DMS 273 (cell line): ENCODE measurements around the gene TBC1D9B.

Source experiments
- DNase-seq: peaks from one replicate; lab custom pipeline; 2025; ENCODE audit not compliant: unreplicated experiment; lab: John Stamatoyannopoulos, UW

TBC1D9B gene

DNA sequence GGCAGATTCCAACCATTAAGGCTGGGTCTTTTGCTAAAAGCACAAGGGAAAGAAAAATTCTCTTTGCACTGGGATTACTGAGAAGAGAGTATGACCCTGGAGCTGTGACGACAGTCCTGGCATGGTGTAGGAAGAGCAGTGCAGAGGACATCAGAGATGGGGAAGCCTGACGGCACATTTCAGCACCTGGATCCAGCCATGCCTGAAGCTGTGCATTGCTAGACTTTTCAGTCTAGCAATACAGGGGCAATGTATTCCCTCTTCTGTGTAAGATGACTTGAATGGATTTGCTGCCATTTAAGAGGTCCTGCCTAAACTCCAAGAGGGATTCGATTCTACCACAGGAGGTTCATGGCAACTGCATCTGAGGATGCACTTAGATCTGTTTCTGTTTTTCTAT lies 36.7 kb downstream of the TBC1D9B start:
- no peak for DNase-seq

DNA sequence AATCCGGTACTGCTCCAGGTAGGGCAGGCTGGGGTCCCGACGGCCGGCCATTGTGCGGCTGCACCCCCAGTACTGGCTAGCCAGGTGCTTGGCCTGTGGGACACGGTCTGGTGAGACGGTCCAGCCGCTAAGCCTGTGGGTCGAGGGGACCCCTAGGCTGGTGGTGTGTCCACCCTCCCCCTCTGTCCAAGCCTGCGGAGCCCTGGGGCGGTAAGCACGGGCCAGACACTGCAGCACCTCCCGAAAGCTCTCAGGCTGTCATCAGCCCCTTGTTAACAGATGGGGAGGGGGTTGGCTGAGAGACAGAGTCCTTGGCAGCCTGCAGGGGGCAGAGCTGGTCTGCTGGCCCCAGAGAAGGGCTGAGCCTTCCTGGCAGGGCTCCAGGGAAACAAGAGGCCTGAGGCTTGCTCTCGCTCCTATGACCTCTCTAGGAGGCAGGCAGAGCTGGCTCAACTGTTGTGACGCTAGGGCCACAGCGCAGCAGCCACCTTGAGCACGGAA lies 37.2 kb downstream of the TBC1D9B start:
- DNase-seq, result peak; percentile 85

DNA sequence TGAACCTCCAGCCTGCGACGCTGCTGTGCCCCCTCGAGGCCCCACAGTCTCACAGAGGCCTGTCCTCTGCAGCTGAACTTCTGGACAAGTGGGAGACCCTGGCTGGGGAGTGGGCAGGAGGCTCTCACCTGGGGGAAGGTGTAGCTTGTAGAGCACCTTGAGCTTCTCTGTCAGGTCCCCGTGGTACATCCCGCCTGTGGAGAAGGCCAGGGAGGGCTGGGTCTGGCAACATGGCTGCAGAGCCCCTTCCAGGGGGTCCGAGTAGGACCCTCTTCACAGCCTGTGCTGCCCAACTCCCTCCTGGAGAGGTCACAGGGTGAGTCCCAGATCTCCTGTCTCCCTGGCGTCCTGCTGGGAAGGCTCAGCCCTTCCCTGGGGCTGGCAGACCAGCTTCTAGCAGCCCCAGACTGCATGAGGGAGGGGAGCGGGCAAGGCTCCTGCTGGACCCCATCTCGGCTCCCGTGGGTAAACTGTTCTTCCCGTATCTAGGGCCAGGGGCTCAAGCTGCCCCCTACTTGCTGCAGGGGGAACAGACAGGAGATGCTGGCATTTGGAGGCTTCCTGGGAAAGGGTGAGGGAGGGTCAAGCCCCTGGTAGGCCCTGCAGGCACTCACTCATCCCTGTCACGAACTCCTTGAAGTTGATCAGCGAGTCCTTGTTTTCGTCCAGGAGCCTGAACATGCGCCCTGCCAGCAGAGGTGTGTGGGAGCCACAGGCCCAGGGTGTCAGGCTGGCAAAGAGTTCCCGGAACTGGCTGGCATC lies 37.9 kb downstream of the TBC1D9B start:
- DNase-seq, result no peak

DNA sequence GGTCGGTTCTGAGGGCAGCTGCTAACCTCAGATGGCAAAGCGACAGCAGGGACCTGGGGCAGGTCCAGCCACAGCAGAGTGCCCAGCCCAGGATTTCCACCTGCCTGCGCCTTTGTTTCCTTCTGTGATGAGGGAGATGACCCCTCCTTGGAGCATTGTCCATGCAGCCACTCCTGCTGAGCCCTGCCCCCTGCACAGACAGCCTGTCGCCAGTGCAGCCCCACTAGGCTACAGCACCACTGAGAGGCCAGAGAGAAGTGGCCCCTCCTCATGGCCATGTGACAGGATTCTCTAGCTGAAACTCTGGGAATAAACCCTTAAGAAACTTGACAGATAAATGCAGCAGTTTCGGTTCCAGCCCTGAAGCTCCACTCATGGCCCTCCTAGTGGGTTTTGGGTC lies 38.6 kb downstream of the TBC1D9B start:
- DNase-seq, result no peak

DNA sequence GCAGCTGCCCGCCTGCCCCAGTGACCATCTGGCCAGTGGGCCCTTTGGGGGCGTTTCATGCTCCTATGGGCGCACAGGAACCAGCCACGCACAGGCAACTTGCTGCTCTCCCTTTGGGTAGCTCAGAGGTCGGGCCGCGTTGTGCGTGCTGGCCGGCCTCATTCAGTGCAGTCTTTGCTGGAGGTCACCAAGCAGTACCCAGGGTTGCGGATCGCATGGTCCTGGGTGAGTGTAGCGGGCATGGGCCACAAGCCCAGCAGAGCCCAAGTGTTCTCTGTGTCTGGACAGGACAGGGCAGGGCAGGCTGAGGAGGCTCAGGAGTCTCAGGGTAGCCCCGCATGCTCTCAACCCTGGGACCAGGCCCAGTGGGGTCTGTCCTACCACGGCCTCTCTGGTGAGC lies 39.2 kb downstream of the TBC1D9B start:
- no peak for DNase-seq

GRCh38 chr5:179867476-179867875 lies 40.2 kb downstream of the TBC1D9B start:
- DNase-seq, result no peak

GRCh38 chr5:179867079-179867465 lies 40.6 kb downstream of the TBC1D9B start:
- no peak for DNase-seq

DNA sequence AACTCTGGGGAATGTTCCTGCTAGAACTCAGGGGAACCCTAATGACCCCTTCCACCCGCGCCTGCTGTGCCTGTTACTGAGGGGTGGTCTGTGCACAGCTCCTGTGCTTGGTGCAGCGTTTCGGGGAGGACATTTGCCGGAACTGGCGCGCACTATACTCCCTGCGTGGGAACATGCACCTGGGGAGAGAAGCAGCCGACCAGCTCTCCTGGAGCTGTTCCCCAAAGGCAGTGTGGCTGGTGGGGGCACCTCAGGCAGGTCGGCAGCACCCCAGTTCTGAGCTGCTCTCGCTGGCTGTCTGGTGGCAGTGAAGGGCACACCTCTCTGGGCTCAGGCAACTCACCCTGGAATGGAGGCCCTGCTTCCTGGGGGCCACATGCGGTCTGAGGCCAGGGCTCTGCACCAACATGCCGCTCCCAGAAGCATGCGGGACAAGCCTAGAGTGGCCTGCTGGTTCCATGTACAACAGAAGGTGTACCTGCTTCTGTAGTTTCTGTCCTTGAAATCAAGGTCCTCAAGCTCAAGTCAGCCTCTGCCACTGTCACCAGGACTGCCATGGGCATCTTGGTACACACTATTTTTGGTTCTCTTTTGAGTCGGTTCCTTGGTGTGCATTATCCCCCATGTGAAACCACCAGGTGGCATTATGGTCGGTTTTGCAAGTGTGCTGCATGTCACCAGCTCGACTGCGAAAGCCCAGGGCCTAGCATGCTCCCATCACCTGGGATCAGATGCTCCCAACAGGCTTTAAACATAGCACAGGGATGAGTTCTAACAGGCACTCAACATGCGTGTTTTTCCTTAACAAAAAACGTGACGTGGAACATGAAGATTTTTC lies 41.2 kb downstream of the TBC1D9B start:
- DNase-seq, result peak; percentile 28

GRCh38 chr5:179865491-179866240 lies 42.0 kb downstream of the TBC1D9B start:
- DNase-seq, result no peak

DNA sequence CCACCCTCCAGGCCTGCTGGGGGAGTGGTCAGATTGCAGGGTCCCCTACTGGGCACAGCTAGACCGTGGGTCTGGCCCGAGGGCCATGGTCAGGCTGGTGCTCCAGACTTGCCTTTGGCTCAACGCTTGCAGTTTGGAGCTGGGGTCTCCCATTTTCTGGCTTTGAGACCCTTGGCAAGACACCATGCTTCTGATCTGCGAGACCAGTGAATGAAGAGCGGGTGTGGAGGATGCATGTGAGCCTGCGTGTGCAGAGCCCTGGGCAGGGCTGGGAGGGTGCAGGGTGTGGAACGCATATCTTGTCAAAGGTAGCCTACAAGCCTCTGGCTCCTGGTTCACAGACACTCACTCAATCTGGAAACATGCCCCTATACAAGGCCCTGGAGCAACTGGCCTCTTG lies 43.0 kb downstream of the TBC1D9B start:
- DNase-seq, result no peak

- DNase-seq, result no peak
These were observed 44.1 kb downstream of the TBC1D9B start for GRCh38 chr5:179863449-179864085.

- no peak for DNase-seq
These were observed 44.8 kb downstream of the TBC1D9B start for GRCh38 chr5:179862891-179863290.

DNA sequence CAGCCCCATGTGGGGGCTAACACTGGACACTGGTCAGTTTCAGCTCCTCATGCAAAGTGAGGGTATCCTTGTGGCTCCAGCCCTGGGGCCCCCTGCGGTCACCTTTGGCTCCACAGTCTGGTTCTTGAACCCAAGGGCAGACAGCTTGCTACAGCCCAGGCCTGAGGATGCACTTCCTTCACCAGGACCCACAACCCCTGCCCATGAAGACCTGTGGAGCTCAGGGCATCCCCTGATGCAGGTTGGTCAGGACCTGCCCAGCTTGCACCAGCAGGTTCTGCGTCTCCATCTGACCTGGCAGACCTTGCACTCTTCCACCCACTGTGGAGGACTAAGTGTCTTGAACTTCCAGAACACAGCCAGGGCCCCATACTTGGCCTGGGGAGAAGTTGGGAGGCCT lies 45.4 kb downstream of the TBC1D9B start:
- DNase-seq, result no peak

- DNase-seq, result no peak
These were observed 47.4 kb downstream of the TBC1D9B start for GRCh38 chr5:179860301-179860700.

DNA sequence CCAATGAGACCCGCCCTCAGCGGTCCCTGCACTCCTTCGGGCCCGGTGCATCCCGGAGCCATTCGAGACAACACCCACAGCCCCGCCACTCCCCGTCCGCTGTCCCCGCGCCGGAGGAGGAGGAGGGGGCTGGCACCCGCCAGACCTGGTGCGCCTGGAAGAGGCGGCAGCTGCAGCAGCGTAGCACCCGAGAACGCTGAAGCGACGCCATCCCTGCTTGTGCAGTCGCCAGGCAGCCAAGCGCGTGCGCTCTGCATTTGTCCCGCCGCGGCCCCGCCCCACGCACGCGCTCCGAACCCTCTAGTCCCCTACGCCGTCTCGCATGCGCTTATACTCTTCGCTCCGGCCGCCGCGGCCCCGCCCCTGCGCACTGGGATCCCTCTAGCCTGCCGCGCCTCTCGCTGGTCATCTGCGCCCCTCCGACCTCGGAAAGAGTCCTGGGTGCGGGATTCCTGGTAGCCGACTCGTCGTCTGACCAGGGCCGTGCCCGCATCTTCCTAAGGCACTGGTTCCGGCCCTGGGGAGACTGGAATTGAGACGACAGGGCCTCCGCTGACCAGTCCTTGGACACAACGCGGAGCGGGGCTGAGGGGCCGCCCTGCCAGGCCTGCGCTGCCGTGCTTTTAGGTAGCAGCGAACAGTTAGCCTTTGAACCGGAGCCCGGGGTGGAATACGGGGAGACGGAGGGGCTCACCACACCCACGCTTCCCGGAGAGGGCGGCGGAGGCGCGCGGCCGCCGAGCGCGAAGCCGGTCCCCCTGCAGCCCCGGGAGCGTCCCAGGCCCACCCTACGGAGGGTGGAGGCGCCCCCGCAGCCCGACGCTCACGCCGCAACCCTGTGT lies 48.9 kb downstream of the TBC1D9B start, which contains the start of gene MRNIP:
Gene MRNIP (minus strand): TSS at position 232 of the 842 bp plus-strand sequence. CDS start 21 bp downstream, at position 211.
- DNase-seq, result peak; percentile 99

DNA sequence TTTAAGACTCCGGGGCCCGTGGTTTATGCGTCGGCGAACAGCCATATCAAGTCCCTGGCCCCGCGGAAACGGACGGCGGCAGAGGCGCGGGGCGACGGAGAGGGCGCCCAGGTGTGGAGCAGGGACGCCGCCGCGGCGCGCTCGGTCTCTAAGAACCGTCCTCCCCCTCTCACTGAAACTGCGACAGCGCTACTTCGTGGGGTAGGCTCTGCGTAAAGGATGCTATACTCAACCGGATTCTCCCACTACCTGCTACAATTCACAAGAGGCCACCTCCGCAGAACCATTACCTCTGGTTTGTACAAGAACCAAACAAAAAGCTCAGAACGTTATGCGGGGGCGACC lies 49.5 kb downstream of the TBC1D9B start:
- DNase-seq, result peak; percentile 76

DNA sequence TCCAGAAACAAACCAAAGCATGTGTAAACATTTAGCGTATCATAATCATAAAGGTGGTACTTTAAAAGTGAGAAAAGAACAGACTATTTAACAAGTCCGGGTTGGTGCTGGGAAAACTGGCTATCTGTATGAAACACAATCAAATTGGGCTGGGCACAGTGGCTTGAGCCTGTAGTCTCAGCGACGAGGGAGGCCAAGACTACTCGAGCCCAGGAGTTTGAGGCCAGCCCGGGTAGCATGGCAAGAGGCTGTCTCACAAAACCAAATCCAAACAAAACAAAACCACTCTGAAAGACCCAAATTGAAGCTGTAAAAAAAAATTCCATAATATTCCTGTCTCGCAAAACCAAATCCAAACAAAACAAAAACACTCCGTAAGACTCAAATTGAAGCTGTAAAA lies 53.3 kb downstream of the TBC1D9B start:
- DNase-seq, result no peak

DNA sequence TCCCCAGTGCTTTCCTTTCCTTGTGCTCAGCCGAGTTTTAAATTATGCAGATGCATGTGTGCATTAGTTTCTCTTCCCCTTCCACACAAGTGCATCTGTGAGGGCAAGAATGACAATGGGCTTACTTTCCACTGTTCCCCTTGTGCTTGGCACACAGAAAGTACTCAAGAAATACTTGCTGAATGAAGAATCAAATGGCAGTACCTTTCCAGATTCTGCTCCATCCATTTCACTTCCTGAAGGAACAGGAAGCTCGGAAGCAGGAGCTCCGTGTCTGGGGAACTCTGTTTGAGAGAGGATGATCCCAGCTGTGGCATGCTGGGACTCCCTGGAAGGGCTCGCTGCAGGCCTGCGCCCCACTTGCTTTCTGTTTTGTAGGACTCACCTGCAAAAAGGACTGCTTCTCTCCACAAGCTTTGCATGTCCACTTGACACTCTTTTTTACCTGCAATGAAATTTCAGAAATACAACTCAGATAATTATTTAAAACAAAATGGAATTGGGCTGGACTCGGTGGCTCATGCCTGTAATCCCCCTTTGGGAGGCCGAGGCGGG lies 54.6 kb downstream of the TBC1D9B start:
- DNase-seq, result no peak

GRCh38 chr5:179841621-179842020 lies 66.1 kb downstream of the TBC1D9B start:
- no peak for DNase-seq

DNA sequence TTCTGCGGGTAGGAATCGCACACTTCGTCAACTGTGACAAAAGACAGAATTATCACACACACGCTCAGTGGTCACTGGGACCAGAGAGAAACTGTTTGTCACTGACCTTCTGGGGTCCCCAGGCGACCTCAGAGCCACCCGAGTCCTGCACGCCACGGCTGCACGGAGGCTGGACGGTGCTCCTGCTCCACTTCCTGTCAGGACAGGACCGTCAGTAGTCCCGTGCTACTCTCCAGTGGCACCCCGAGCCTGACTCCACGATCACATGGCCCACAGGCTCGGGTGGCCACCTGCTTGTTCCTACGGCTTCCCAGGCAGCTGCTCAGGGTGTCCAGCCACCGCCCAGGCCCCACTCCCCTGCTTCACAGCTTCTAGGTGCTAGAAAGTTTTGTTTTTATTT lies 66.9 kb downstream of the TBC1D9B start:
- no peak for DNase-seq
